HepG2 (cell line): ENCODE results near the gene AMPD2. TPM values are rescaled to one million over a fixed set of nuclear protein-coding genes. Genes with fewer than 3 reads are reported as not detected.

Experiments used
- CCDC6 ChIP-seq: sonication (generic); formaldehyde crosslinking; IDR thresholded peaks from 2 replicates; pipeline ENCODE4 v1.8.1; 2022; ENCODE audit warnings: mild to moderate bottlenecking, missing genetic modification reagents, moderate library complexity
- KLF11 ChIP-seq: IDR thresholded peaks from 2 replicates; pipeline ENCODE4 v1.6.1; 2016; ENCODE audit warnings: missing compliant biosample characterization
- LBX2 ChIP-seq: sonication (generic); formaldehyde crosslinking; IDR thresholded peaks from 2 replicates; pipeline ENCODE4 v1.5.0; 2020; ENCODE audit warnings: missing genetic modification reagents, mild to moderate bottlenecking, borderline replicate concordance
- MAFF ChIP-seq: IDR thresholded peaks from 2 replicates; pipeline ENCODE4 v1.6.1; 2011; ENCODE audit warnings: low read depth, low read length, improper control_type of control experiment
- MTA3 ChIP-seq: sonication (generic); formaldehyde crosslinking; IDR thresholded peaks from 2 replicates; pipeline ENCODE4 v1.4.0; 2020; ENCODE audit warnings: missing genetic modification reagents
- PCBP1 ChIP-seq: fragments of 200-400 bp; formaldehyde crosslinking; IDR thresholded peaks from 2 replicates; pipeline ENCODE4 v1.6.1; 2017; ENCODE audit warnings: mild to moderate bottlenecking, low read depth, low read length, borderline replicate concordance
- PITX1 ChIP-seq: sonication (generic); formaldehyde crosslinking; IDR thresholded peaks from 2 replicates; pipeline ENCODE4 v1.5.1; 2020; ENCODE audit warnings: mild to moderate bottlenecking, missing genetic modification reagents
- RFX1 ChIP-seq: fragments of 450-650 bp; IDR thresholded peaks from 2 replicates; pipeline ENCODE4 v1.6.1; 2017
- SNAPC5 ChIP-seq: sonication (generic); formaldehyde crosslinking; IDR thresholded peaks from 2 replicates; pipeline ENCODE4 v1.8.1; 2023; ENCODE audit warnings: mild to moderate bottlenecking, missing genetic modification reagents, borderline replicate concordance
- SNRNP70 ChIP-seq: fragments of 200-400 bp; formaldehyde crosslinking; IDR thresholded peaks from 2 replicates; pipeline ENCODE4 v1.6.1; 2017; ENCODE audit warnings: mild to moderate bottlenecking, low read depth, low read length, moderate library complexity
- XBP1 ChIP-seq: sonication (generic); formaldehyde crosslinking; IDR thresholded peaks from 2 replicates; pipeline ENCODE4 v1.5.0; 2020; ENCODE audit warnings: missing genetic modification reagents
- XRCC5 ChIP-seq: fragments of 200-400 bp; formaldehyde crosslinking; optimal IDR thresholded peaks from 2 replicates; pipeline ENCODE3; 2017; ENCODE audit warnings: mild to moderate bottlenecking, low read length
- ZFP36L1 ChIP-seq: sonication (generic); formaldehyde crosslinking; IDR thresholded peaks from 2 replicates; pipeline ENCODE4 v1.8.0; 2022; ENCODE audit warnings: mild to moderate bottlenecking, missing genetic modification reagents, moderate library complexity
- ZNF138 ChIP-seq: sonication (generic); formaldehyde crosslinking; IDR thresholded peaks from 2 replicates; pipeline ENCODE4 v1.5.0; 2020; ENCODE audit warnings: mild to moderate bottlenecking, low read depth, missing genetic modification reagents
- ZNF160 ChIP-seq: sonication (generic); formaldehyde crosslinking; IDR thresholded peaks from 2 replicates; pipeline ENCODE4 v1.8.0; 2022; ENCODE audit warnings: mild to moderate bottlenecking, inconsistent platforms, missing genetic modification reagents
- ZNF318 ChIP-seq: sonication (generic); formaldehyde crosslinking; IDR thresholded peaks from 2 replicates; pipeline ENCODE4 v1.4.0; 2020; ENCODE audit warnings: mild to moderate bottlenecking, missing genetic modification reagents
- ZNF337 ChIP-seq: sonication (generic); formaldehyde crosslinking; IDR thresholded peaks from 2 replicates; pipeline ENCODE4 v1.5.1; 2020; ENCODE audit warnings: missing genetic modification reagents, low read depth, mild to moderate bottlenecking, borderline replicate concordance
- ZNF768 ChIP-seq: sonication (generic); formaldehyde crosslinking; IDR thresholded peaks from 2 replicates; pipeline ENCODE4 v1.4.0; 2020; ENCODE audit warnings: missing genetic modification reagents
- polyA plus RNA-seq, 8 experiments: library from polyadenylated mRNA; depleted of rRNA in 3 of 8; stranded (reverse) in 7 of 8; unstranded in 1 of 8; fragments of >200 nt; fragmentation: Illumina TruSeq in 4 of 8; extraction: Trizol in 4 of 8; gene quantifications; 2 replicates each; pipeline versions ENCODE4 v1.2.1 to v1.2.3, GENCODE V29; 2011 to 2016; ENCODE audit warnings: low read depth in 4 of 8, missing spikeins in 1 of 8, mixed read lengths in 1 of 8; ENCODE audit not compliant: insufficient read depth in 1 of 8
- total RNA-seq, 5 experiments: library from RNA; depleted of rRNA; stranded (reverse); fragments of >200 nt; fragmentation: Illumina TruSeq; extraction: Trizol; gene quantifications; 2 replicates each; pipeline ENCODE4 v1.2.3, GENCODE V29; 2016; ENCODE audit warnings: low read depth in 1 of 5
- TF ChIP-seq, protein P1 (sequence below): sonication (generic); formaldehyde crosslinking; IDR thresholded peaks from 2 replicates; pipeline ENCODE4 v1.4.0; 2020; ENCODE audit warnings: mild to moderate bottlenecking, low read depth, missing genetic modification reagents

Gene AMPD2
- total and polyA plus RNA-seq, 2 of the 13 experiments (the other 11 are each of a cell fraction or from before 2014, with no cell fraction given) = 62.3 to 82.0 TPM

- TF ChIP-seq KLF11 (CRISPR knock-in tag) = 0 out of 2 replicates have a peak, but pooled peaks have one; percentile 68
- TF ChIP-seq XBP1 = no peak
- TF ChIP-seq XRCC5 = peak; percentile 61
- TF ChIP-seq ZNF160 (CRISPR knock-in tag) = 0 out of 2 replicates have a peak, but pooled peaks have one; percentile 21
- no peak for TF ChIP-seq MAFF
- no peak; the same call in 1 of the 2 replicates for TF ChIP-seq LBX2 (CRISPR knock-in tag)
- no peak for TF ChIP-seq SNAPC5 (CRISPR knock-in tag)
- TF ChIP-seq PITX1 (CRISPR knock-in tag) = peak; percentile 42
- TF ChIP-seq MTA3 (CRISPR knock-in tag) = no peak
- no peak for TF ChIP-seq RFX1
- TF ChIP-seq ZFP36L1 = no peak
- TF ChIP-seq, protein P1, sequence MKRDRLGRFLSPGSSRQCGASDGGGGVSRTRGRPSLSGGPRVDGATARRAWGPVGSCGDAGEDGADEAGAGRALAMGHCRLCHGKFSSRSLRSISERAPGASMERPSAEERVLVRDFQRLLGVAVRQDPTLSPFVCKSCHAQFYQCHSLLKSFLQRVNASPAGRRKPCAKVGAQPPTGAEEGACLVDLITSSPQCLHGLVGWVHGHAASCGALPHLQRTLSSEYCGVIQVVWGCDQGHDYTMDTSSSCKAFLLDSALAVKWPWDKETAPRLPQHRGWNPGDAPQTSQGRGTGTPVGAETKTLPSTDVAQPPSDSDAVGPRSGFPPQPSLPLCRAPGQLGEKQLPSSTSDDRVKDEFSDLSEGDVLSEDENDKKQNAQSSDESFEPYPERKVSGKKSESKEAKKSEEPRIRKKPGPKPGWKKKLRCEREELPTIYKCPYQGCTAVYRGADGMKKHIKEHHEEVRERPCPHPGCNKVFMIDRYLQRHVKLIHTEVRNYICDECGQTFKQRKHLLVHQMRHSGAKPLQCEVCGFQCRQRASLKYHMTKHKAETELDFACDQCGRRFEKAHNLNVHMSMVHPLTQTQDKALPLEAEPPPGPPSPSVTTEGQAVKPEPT = no peak
- TF ChIP-seq ZNF138 (CRISPR knock-in tag) = no peak
- TF ChIP-seq SNRNP70 = no peak
- peak; percentile 76; the same call in 1 of the 2 replicates for TF ChIP-seq ZNF337 (CRISPR knock-in tag)
- no peak for TF ChIP-seq ZNF318 (CRISPR knock-in tag)
- TF ChIP-seq PCBP1 = no peak
- peak; percentile 42; the same call in 1 of the 2 replicates for TF ChIP-seq ZNF768 (CRISPR knock-in tag)
- TF ChIP-seq CCDC6 (CRISPR knock-in tag) = peak; percentile 85
These were observed 36.2 kb downstream of the AMPD2 start, which contains the start of gene GSTM4 (continued) for GRCh38 chr1:109655615-109656519.
